ENCODE measurements around the gene ZBED4.

GRCh38 chr22:49913026-49913425 is 59.4 kb downstream of the ZBED4 start:
- TF ChIP-seq CTCF (IDR thresholded peaks at IDR 0.05; ENCODE audit: low read length) (no peak), EZH2 (IDR thresholded peaks at IDR 0.05; ENCODE audit: borderline replicate concordance, low read length) (no peak)

All from OCI-LY1 (cell line).